Neural progenitor cell (in vitro differentiated cells): ENCODE results near the gene VCL.

ENCODE experiments used
- CTCF ChIP-seq: fragments of 200-600 bp; sonication (generic); IDR thresholded peaks from 2 replicates; pipeline ENCODE4 v1.5.1; 2017; ENCODE audit warnings: antibody characterized with exemption, mild to moderate bottlenecking
- EZH2 ChIP-seq: fragments of 200-600 bp; sonication (generic); IDR thresholded peaks from 2 replicates; pipeline ENCODE4 v1.6.1; 2017; ENCODE audit warnings: antibody characterized with exemption, mild to moderate bottlenecking, moderate library complexity

- no peak for TF ChIP-seq CTCF
- no peak for TF ChIP-seq EZH2
These were observed 147.2 kb downstream of the VCL start for GRCh38 chr10:74145133-74145532.
